Neutrophil (primary cell): ENCODE measurements around the gene WIZ.
"Not testable (repeated sequence)": the region's sequence is repeated elsewhere in the genome, so short reads cannot be mapped to it uniquely, and the experiment has no call there.

Source experiments
- H3K27ac ChIP-seq: fragments of 200-600 bp; sonication (generic); 2 replicates; pipeline ENCODE4 v1.5.1; 2016; ENCODE audit warnings: mild to moderate bottlenecking, moderate library complexity
- H3K27me3 ChIP-seq: fragments of 200-600 bp; sonication (generic); 2 replicates; pipeline ENCODE4 v1.6.0; 2016; ENCODE audit warnings: mild to moderate bottlenecking
- H3K36me3 ChIP-seq: fragments of 200-600 bp; sonication (generic); 2 replicates; pipeline ENCODE4 v1.5.1; 2017
- H3K4me1 ChIP-seq, 2 experiments: fragments of 200-600 bp in 1 of 2; sonication (generic) in 1 of 2; 1 replicate in 1 of 2; 2 replicates in 1 of 2; pipeline versions ENCODE4 v1.5.1 to v1.6.1; 2013 to 2016; ENCODE audit warnings: low read depth in 1 of 2, low read length in 1 of 2, mild to moderate bottlenecking in 1 of 2, moderate library complexity in 1 of 2; ENCODE audit not compliant: control insufficient read depth in 1 of 2, insufficient read depth in 1 of 2
- H3K4me3 ChIP-seq, 2 experiments: fragments of 200-600 bp in 1 of 2; sonication (generic) in 1 of 2; 1 replicate in 1 of 2; 2 replicates in 1 of 2; pipeline ENCODE4 v1.5.1; 2013 to 2016; ENCODE audit warnings: low read depth in 1 of 2, low read length in 1 of 2, mild to moderate bottlenecking in 1 of 2, moderate library complexity in 1 of 2
- H3K9me3 ChIP-seq: fragments of 200-600 bp; sonication (generic); 2 replicates; pipeline ENCODE4 v1.5.1; 2016
- CTCF ChIP-seq: fragments of 200-600 bp; sonication (generic); IDR thresholded peaks from 2 replicates; pipeline ENCODE4 v1.5.1; 2016; ENCODE audit warnings: antibody characterized with exemption

The WIZ gene

GRCh38 chr19:15417699-15418098 lies 32.1 kb downstream of the WIZ start:
- peaks cover 22 to 25% of the 10 kb centered on the region in 2 experiments for H3K4me1 ChIP-seq
- H3K36me3 ChIP-seq: peaks cover 16% of the 10 kb centered on the region
- no peak for TF ChIP-seq CTCF
- peak overlapping the region; percentile 84 for H3K27ac ChIP-seq
- peak overlapping the region; percentile 97 to 99 for H3K4me3 ChIP-seq
- H3K9me3 ChIP-seq: no peaks in the 10 kb centered on the region
- no peaks in the 10 kb centered on the region for H3K27me3 ChIP-seq

- Histone ChIP-seq H3K27me3 (no peaks in the 10 kb centered on the region), H3K4me1 (peaks cover 10 to 14% of the 10 kb centered on the region in 2 experiments), H3K27ac (no peak overlapping the region), H3K36me3 (peaks cover 28% of the 10 kb centered on the region), H3K4me3 (no peak overlapping the region), H3K9me3 (no peaks in the 10 kb centered on the region)
- no peak for TF ChIP-seq CTCF
These were observed 36.9 kb downstream of the WIZ start for GRCh38 chr19:15412832-15413231.

GRCh38 chr19:15411351-15411750 lies 38.4 kb downstream of the WIZ start:
- H3K27me3 ChIP-seq, H3K4me3 ChIP-seq, H3K27ac ChIP-seq, H3K4me1 ChIP-seq, H3K9me3 ChIP-seq: not testable (repeated sequence)
- H3K36me3 ChIP-seq: peaks cover 28% of the 10 kb centered on the region

GRCh38 chr19:15404780-15405211 lies 45.0 kb downstream of the WIZ start:
- Histone ChIP-seq H3K36me3 (peaks cover 61% of the 10 kb centered on the region), H3K27ac (no peak overlapping the region), H3K4me1 (no peaks in the 10 kb centered on the region), H3K9me3 (no peaks in the 10 kb centered on the region), H3K4me3 (no peak overlapping the region), H3K27me3 (no peaks in the 10 kb centered on the region)
- no peak for TF ChIP-seq CTCF

GRCh38 chr19:15404097-15404779 lies 45.5 kb downstream of the WIZ start:
- no peak for TF ChIP-seq CTCF
- peaks cover 61% of the 10 kb centered on the region for H3K36me3 ChIP-seq
- H3K4me1 ChIP-seq: no peaks in the 10 kb centered on the region
- H3K27ac ChIP-seq: no peak overlapping the region
- no peak overlapping the region for H3K4me3 ChIP-seq
- H3K9me3 ChIP-seq: no peaks in the 10 kb centered on the region
- no peaks in the 10 kb centered on the region for H3K27me3 ChIP-seq

GRCh38 chr19:15403151-15403531 lies 46.6 kb downstream of the WIZ start:
- no peaks in the 10 kb centered on the region for H3K27me3 ChIP-seq
- no peak overlapping the region for H3K27ac ChIP-seq
- no peak for TF ChIP-seq CTCF
- peaks cover 68% of the 10 kb centered on the region for H3K36me3 ChIP-seq
- H3K4me3 ChIP-seq: no peak overlapping the region
- H3K4me1 ChIP-seq: no peaks in the 10 kb centered on the region
- no peaks in the 10 kb centered on the region for H3K9me3 ChIP-seq
